Breast epithelium (tissue), 3 donors: ENCODE data around the gene MYOD1.

ENCODE experiments used
- CTCF ChIP-seq, 3 donors: fragments of 450-650 bp; IDR thresholded peaks; one replicate each; pipeline ENCODE4 v1.5.1; 2016 to 2017; ENCODE audit warnings: antibody characterized with exemption in 3 of 3, mild to moderate bottlenecking in 3 of 3, moderate library complexity in 3 of 3
- POLR2A ChIP-seq: fragments of 450-650 bp; IDR thresholded peaks from one replicate; pipeline ENCODE4 v1.6.1; 2016; ENCODE audit warnings: antibody characterized with exemption, mild to moderate bottlenecking, moderate library complexity
- POLR2AphosphoS5 ChIP-seq, 3 donors: sonication (generic); formaldehyde crosslinking; IDR thresholded peaks; one replicate each; pipeline ENCODE4 v1.6.1; 2017; ENCODE audit warnings: antibody characterized with exemption in 3 of 3

- TF ChIP-seq CTCF (IDR thresholded peaks at IDR 0.05), result no peak
- no peak for TF ChIP-seq POLR2A
- TF ChIP-seq POLR2AphosphoS5 (IDR thresholded peaks at IDR 0.05), result no peak
Observed at GRCh38 chr11:17751558-17751957, 32.2 kb downstream of the MYOD1 start.
